Stimulated activated CD4-positive, alpha-beta T cell treated with anti-CD3 and anti-CD28 coated beads, Interleukin-12 subunit alpha, Interleukin-12 subunit beta, amount 100 ng/mL, for 24 hours (primary cell): ENCODE measurements around the gene TAGLN.
"Not testable (repeated sequence)": the region's sequence is repeated elsewhere in the genome, so short reads cannot be mapped to it uniquely, and the experiment has no call there.

Experiments used
- DNase-seq, 2 experiments: peaks; one replicate each; pipeline ENCODE4 v3.0.0-alpha.2; 2020; ENCODE audit warnings: low read depth in 2 of 2

Gene TAGLN

GRCh38 chr11:117195761-117196160 is 3.4 kb upstream of the TAGLN start:
- no peak for DNase-seq

- DNase-seq: no peak
These were observed 2.2 kb upstream of the TAGLN start for GRCh38 chr11:117197006-117197405.

GRCh38 chr11:117197516-117198456 is 1.4 kb upstream of the TAGLN start:
- no peak for DNase-seq

GRCh38 chr11:117198613-117199012 is 557 bp upstream of the TAGLN start:
- DNase-seq: no peak

GRCh38 chr11:117199916-117200812 is 994 bp downstream of the TAGLN start:
- DNase-seq: no peak

GRCh38 chr11:117200813-117201657 is 1.9 kb downstream of the TAGLN start:
- DNase-seq: no peak

- no peak for DNase-seq
These were observed 2.6 kb downstream of the TAGLN start for GRCh38 chr11:117201658-117202305.

GRCh38 chr11:117202386-117203068 is 3.4 kb downstream of the TAGLN start:
- DNase-seq: no peak

- no peak for DNase-seq
These were observed 3.9 kb downstream of the TAGLN start for GRCh38 chr11:117203069-117203407.

- no peak for DNase-seq
These were observed 5.3 kb downstream of the TAGLN start for GRCh38 chr11:117204283-117205080.

GRCh38 chr11:117205211-117205818 is 6.1 kb downstream of the TAGLN start:
- no peak for DNase-seq

GRCh38 chr11:117206111-117206510 is 6.9 kb downstream of the TAGLN start:
- DNase-seq: not testable (repeated sequence)

- not testable (repeated sequence) for DNase-seq
These were observed 7.7 kb downstream of the TAGLN start for GRCh38 chr11:117206859-117207258.

GRCh38 chr11:117207481-117207880 is 8.3 kb downstream of the TAGLN start:
- not testable (repeated sequence) for DNase-seq

GRCh38 chr11:117208710-117209109 is 9.5 kb downstream of the TAGLN start:
- DNase-seq: not testable (repeated sequence)

GRCh38 chr11:117209351-117210125 is 10.4 kb downstream of the TAGLN start:
- DNase-seq: not testable (repeated sequence)

- no peak for DNase-seq
These were observed 11.4 kb downstream of the TAGLN start for GRCh38 chr11:117210620-117211019.

- DNase-seq: no peak
These were observed 13.7 kb downstream of the TAGLN start for GRCh38 chr11:117212697-117213355.
